ENCODE results near the gene TIRAP.

The TIRAP gene

GRCh38 chr11:126336671-126337101 is 53.8 kb downstream of the TIRAP start:
- TF ChIP-seq CTCF (IDR thresholded peaks at IDR 0.05; ENCODE audit: insufficient read depth, low read length, poor library complexity, severe bottlenecking), result no peak
- DNase-seq (ENCODE audit: extremely low read depth, insufficient read length), result no peak
- Histone ChIP-seq H3K36me3 (ENCODE audit: control insufficient read depth, insufficient read depth, low read length) (peaks cover 33% of the 10 kb centered on the region), H3K4me3 (replicated peaks; ENCODE audit: low read depth, low read length) (no peak overlapping the region), H3K27me3 (replicated peaks; ENCODE audit: control insufficient read depth, insufficient read depth, low read length) (no peaks in the 10 kb centered on the region)

GRCh38 chr11:126337126-126337473 is 54.2 kb downstream of the TIRAP start:
- H3K36me3 ChIP-seq (ENCODE audit: control insufficient read depth, insufficient read depth, low read length), result peaks cover 31% of the 10 kb centered on the region
- DNase-seq (ENCODE audit: extremely low read depth, insufficient read length), result no peak
- no peak for TF ChIP-seq CTCF (IDR thresholded peaks at IDR 0.05; ENCODE audit: insufficient read depth, low read length, poor library complexity, severe bottlenecking)

GRCh38 chr11:126337474-126338241 is 54.8 kb downstream of the TIRAP start:
- no peak for DNase-seq (ENCODE audit: extremely low read depth, insufficient read length)
- H3K36me3 ChIP-seq (ENCODE audit: control insufficient read depth, insufficient read depth, low read length), result peaks cover 29% of the 10 kb centered on the region
- no peaks in the 10 kb centered on the region for H3K27me3 ChIP-seq (replicated peaks; ENCODE audit: control insufficient read depth, insufficient read depth, low read length)
- H3K4me3 ChIP-seq (replicated peaks; ENCODE audit: low read depth, low read length), result no peak overlapping the region
- TF ChIP-seq CTCF (IDR thresholded peaks at IDR 0.05; ENCODE audit: insufficient read depth, low read length, poor library complexity, severe bottlenecking), result no peak

More at GRCh38 chr11:126337126-126337473, 54.2 kb downstream of the TIRAP start:
- Histone ChIP-seq H3K27me3 (replicated peaks; ENCODE audit: control insufficient read depth, insufficient read depth, low read length) (no peaks in the 10 kb centered on the region), H3K4me3 (replicated peaks; ENCODE audit: low read depth, low read length) (no peak overlapping the region)

GRCh38 chr11:126338346-126339055 is 55.6 kb downstream of the TIRAP start:
- no peak for TF ChIP-seq CTCF (IDR thresholded peaks at IDR 0.05; ENCODE audit: insufficient read depth, low read length, poor library complexity, severe bottlenecking)
- no peak overlapping the region for H3K4me3 ChIP-seq (replicated peaks; ENCODE audit: low read depth, low read length)
- H3K27me3 ChIP-seq (replicated peaks; ENCODE audit: control insufficient read depth, insufficient read depth, low read length), result no peaks in the 10 kb centered on the region
- DNase-seq (ENCODE audit: extremely low read depth, insufficient read length), result no peak
- peaks cover 31% of the 10 kb centered on the region for H3K36me3 ChIP-seq (ENCODE audit: control insufficient read depth, insufficient read depth, low read length)

- no peak for DNase-seq (ENCODE audit: extremely low read depth, insufficient read length)
- H3K4me3 ChIP-seq (replicated peaks; ENCODE audit: low read depth, low read length), result no peak overlapping the region
- no peak for TF ChIP-seq CTCF (IDR thresholded peaks at IDR 0.05; ENCODE audit: insufficient read depth, low read length, poor library complexity, severe bottlenecking)
These were observed 56.4 kb downstream of the TIRAP start for GRCh38 chr11:126339073-126339862.

More at GRCh38 chr11:126339073-126339862, 56.4 kb downstream of the TIRAP start:
- Histone ChIP-seq H3K36me3 (ENCODE audit: control insufficient read depth, insufficient read depth, low read length) (peaks cover 36% of the 10 kb centered on the region), H3K27me3 (replicated peaks; ENCODE audit: control insufficient read depth, insufficient read depth, low read length) (no peaks in the 10 kb centered on the region)
